Measurements from ENCODE around the gene PTPN9.
"Not testable (repeated sequence)": the region's sequence is repeated elsewhere in the genome, so short reads cannot be mapped to it uniquely, and the experiment has no call there.

DNA sequence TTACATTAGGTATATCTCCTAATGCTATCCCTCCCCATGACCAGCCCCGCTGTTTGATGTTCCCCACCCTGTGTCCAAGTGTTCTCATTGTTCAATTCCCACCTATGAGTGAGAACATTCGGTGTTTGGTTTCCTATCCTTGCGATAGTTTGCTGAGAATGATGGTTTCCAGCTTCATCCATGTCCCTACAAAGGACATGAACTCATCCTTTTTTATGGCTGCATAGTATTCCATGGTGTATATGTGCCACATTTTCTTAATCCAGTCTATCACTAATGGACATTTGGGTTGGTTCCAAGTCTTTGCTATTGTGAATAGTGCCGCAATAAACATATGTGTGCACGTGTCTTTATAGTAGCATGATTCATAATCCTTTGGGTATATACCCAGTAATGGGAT lies 7.3 kb upstream of the PTPN9 start:
- TF ChIP-seq, protein P1, sequence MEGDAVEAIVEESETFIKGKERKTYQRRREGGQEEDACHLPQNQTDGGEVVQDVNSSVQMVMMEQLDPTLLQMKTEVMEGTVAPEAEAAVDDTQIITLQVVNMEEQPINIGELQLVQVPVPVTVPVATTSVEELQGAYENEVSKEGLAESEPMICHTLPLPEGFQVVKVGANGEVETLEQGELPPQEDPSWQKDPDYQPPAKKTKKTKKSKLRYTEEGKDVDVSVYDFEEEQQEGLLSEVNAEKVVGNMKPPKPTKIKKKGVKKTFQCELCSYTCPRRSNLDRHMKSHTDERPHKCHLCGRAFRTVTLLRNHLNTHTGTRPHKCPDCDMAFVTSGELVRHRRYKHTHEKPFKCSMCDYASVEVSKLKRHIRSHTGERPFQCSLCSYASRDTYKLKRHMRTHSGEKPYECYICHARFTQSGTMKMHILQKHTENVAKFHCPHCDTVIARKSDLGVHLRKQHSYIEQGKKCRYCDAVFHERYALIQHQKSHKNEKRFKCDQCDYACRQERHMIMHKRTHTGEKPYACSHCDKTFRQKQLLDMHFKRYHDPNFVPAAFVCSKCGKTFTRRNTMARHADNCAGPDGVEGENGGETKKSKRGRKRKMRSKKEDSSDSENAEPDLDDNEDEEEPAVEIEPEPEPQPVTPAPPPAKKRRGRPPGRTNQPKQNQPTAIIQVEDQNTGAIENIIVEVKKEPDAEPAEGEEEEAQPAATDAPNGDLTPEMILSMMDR (IDR thresholded peaks at IDR 0.05) = not testable (repeated sequence)
- not testable (repeated sequence) for TF ChIP-seq POLR2AphosphoS5 (IDR thresholded peaks at IDR 0.05)
